RKO (cell line): Measurements from ENCODE around the gene EFS.
"Not testable (repeated sequence)": the region's sequence is repeated elsewhere in the genome, so short reads cannot be mapped to it uniquely, and the experiment has no call there.

Experiments
- DNase-seq: peaks from one replicate; pipeline ENCODE4 v3.0.0-alpha.2; 2016; ENCODE audit warnings: low spot score

Gene EFS

DNA sequence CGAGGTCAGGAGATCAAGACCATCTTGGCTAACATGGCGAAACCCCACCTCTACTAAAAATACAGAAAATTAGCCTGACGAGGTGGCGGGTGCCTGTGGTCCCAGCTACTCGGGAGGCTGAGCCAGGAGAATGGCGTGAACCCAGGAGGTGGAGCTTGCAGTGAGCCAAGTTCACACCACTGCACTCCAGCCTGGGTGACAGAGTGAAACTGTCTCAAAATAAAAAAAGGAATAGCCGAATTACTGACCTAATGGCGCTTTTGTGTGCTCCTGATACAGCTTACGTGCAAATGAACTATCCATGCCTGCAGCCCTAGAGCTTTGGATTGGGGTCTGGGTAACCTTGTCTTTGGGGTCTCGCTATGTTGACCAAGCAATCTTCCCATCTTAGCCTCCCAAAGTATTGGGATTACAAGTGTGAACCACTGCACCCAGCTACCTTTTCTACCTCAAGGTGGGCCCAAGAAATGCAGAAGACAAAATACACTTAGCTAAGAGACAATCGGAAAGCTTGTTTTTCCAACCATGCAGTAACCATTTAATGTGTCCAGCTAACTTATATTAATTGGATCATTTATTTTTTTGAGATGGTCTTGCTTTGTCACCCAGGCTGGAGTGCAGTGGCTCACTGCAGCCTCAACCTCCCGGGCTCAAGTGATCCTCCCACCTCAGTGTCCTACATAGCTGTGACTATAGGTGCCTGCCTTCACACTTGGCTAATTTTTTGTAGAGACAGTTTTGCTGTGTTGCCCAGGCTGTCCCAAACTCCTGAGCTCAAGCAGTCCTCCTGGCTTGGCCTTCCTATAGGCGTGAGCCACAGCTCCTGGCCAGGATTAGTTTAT is 38.3 kb downstream of the EFS start:
- no peak for DNase-seq

DNA sequence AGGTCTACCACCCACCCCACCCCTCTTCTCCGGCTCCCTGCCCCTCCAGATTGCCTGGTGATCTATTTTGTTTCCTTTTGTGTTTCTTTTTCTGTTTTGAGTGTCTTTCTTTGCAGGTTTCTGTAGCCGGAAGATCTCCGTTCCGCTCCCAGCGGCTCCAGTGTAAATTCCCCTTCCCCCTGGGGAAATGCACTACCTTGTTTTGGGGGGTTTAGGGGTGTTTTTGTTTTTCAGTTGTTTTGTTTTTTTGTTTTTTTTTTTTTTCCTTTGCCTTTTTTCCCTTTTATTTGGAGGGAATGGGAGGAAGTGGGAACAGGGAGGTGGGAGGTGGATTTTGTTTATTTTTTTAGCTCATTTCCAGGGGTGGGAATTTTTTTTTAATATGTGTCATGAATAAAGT is 39.2 kb downstream of the EFS start:
- DNase-seq, result not testable (repeated sequence)

DNA sequence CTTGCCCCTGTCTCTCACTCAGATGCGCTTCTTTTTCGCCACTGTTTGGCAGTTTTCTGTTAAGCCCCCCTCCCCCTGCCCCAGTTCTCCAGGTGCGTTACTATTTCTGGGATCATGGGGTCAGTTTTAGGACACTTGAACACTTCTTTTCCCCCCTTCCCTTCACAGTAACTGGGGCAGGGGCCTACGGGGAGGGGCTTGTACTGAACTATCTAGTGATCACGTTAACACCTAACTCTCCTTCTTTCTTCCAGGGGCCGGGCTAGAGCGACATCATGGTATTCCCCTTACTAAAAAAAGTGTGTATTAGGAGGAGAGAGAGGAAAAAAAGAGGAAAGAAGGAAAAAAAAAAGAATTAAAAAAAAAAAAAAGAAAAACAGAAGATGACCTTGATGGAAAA is 40.0 kb downstream of the EFS start:
- DNase-seq, result no peak

DNA sequence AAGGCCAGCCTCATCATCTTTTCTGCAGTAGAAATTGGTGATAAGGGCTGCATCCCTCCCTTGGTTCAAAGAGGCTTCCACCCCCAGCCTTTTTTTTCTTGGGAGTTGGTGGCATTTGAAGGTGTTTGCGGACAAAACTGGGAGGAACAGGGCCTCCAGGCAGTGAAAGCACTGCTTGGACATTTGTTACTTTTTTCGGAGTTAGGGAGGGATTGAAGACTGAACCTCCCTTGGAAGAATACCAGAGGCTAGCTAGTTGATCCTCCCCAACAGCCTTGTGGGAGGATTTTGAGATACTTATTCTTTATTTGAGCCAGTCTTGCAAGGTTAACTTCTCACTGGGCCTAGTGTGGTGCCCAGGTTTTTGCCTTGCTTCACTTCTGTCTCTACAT is 40.5 kb downstream of the EFS start:
- DNase-seq, result no peak

DNA sequence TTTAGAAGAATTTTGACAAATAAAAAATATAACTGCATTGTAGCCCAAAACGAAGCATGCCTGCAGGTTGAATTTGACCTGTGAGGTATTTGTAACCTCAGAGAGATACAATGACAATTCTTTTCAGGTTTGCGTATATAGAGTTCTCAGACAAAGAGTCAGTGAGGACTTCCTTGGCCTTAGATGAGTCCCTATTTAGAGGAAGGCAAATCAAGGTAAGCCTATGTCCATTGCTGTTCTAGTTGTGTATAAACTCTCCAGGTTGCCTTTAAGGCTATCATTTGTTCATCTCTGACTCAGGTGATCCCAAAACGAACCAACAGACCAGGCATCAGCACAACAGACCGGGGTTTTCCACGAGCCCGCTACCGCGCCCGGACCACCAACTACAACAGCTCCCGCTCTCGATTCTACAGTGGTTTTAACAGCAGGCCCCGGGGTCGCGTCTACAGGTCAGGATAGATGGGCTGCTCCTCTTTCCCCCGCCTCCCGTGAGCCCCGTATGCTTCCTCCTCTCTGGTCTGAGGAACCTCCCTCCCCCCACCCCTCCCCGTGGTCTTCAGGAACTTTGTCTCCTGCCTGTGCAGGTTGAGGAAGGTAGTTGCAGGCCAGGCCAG is 41.0 kb downstream of the EFS start:
- no peak for DNase-seq

DNA sequence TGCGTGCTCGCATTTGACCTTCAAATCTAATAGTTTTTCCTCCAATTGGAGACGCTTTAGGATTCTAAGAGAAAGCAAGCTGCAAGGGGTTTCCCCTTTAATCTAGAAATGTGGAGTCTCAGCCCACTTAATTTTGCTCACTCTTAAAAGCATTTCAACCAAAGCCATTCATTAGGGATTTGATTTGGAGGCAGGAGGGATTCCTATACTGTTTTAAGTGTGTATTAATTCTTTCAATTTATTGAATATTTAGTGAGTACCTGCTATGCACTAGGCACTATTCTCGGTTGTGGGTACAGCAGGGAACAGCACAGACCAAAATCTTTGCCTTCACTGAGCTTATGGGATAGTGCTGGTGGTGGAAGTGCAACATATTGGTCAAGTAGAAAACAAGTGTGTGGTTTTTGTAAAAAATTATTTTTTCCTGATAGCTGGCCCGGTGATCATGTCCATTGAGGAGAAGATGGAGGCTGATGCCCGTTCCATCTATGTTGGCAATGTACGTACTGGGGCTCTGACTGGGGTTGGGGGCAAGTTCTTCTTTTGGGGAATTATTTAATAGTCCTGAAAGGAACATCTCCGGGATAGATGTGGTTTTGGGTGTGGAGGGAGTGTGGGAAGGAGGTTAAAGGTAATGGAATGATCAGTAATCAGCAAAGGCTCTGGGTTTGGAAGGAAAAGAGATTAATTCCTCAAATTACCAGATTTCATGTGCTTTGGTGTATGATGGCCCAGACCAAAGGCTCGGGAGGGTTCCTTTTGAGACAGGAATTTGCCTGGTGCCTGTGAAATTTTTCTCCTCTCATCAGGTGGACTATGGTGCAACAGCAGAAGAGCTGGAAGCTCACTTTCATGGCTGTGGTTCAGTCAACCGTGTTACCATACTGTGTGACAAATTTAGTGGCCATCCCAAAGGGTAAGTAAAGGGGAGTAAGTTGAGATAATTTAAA is 42.1 kb downstream of the EFS start:
- DNase-seq, result no peak

DNA sequence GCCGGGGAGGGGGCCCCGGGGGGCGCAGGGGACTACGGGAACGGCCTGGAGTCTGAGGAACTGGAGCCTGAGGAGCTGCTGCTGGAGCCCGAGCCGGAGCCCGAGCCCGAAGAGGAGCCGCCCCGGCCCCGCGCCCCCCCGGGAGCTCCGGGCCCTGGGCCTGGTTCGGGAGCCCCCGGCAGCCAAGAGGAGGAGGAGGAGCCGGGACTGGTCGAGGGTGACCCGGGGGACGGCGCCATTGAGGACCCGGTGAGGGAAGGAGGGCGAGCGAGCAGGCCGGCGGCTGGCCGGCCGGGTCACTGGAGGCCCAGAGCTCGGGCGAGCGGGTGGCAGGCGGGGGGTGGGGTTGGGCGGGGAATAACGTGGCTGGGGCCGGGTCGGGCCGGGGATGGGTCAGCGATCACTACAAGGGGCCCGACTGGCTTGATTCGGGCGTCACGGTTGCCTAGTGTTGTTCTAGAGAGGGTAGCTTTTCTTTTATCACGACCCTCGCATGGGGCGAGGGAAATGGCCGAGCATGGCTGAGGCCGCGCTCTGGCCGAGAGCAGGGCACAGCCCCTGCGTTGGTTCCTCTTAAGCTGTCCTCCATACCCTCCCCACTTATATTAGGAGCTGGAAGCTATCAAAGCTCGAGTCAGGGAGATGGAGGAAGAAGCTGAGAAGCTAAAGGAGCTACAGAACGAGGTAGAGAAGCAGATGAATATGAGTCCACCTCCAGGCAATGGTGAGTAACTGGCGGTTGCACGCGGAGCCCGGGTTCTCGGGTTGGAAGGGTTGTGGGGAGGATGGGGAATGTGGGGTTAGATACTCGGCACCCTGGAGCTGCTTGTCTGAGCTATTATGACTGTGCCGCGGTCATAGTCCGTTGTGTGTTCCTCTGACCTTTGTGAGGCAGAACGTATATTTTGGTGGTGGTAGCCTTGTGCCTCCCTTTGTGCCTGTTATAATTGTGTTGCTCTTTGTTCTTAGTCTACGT is 43.1 kb downstream of the EFS start:
- DNase-seq, result peak; percentile 79

DNA sequence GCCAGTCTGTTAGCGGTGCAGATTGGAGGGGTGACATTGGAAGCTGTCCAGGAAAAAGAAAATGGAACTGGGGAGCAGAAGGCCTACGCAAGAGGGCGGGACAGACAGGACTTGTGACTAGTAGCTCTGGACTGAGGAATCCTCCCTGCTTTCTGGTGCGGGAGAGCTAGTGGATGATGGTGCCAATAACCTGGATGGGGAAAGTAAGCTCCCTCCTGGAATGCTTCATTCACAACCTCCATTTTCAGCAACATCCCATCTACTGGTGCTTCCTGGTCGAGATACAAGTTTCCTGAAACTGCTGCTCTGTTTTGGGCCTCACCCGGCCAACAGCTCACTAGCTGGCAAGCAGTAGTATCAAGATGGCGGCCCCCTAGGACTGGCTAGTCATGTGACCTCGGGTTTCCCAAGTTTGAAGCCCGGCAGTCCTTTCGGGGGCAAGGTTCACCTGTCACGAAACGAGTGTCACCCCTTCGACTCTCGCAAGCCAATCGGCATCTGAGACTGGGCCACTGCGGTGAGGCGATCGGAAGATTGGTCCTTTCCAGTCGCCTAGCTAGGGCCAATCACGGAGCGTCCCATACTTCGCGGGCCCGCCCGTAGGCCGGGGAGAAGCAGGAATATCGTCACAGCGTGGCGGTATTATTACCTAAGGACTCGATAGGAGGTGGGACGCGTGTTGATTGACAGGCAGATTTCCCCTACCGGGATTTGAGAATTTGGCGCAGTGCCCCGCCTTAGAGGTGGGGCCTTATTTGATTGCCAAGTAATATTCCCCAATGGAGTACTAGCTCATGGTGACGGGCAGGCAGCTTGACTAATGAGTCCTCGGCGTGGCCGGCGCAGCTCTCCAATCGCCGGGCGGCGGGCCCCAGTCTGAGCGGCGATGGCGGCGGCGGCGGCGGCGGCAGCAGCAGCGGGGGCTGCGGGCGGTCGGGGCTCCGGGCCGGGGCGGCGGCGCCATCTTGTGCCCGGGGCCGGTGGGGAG is 44.1 kb downstream of the EFS start, which contains the start of gene PABPN1:
Gene PABPN1 (plus strand): TSS at position 874 of the 988 bp plus-strand sequence. CDS start 13 bp downstream, at position 887.
- peak; percentile 100 for DNase-seq

DNA sequence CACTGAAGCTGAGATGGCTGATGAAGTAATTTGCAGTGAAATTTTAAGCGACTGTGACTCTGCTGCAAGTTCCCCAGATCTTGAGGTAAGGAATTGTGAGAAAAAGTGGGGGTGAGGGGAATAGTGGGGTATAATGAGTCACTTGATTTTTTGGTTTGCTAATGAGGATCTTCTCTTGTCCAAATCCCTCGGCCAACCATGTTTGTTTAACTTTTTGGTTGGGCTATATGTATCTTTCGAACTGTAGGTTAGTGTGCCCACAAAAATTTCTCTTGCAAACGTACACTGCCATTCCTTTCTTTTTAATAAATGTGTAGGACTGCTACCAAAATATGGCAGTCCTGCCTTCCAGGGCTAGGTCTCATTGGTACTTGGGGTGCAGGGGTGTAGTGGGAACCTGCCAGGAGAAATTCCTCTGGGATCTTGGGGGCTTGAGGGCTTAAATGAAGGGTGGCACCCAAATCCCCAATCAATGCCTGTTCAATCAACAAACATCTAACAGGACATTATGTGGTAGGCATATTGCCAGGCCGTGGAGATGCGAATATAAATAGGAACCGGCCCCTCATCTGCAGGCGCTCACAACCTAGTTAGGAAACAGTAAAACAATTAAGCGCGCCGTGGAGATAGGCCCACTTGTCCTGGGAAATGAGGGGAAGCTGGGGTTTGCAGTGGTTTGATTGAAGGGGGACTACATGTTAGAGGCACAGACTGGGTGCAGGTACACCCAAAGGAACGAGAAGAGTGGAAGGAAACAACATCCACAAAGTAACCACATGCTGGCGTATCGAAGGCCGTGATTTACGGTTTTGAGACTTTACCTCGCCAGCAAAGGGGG is 45.0 kb downstream of the EFS start:
- no peak for DNase-seq

DNA sequence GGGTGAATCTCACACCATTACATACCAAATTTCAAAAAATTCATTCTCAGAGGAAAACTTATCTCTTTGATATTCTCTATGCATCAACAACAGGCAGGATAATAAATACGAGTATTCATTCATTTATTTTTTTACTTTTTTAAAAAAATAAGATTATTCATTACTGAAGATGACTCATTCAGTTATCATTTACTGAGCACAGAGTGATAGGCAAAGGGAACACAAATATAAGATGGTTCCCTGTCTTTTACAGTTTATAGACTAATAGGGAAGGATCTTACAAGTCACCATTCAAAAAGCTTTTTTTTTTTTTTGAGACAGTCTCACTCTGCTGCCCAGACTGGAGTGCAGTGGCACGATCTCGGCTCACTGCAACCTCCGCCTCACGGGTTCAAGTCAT is 48.7 kb downstream of the EFS start:
- DNase-seq, result no peak

DNA sequence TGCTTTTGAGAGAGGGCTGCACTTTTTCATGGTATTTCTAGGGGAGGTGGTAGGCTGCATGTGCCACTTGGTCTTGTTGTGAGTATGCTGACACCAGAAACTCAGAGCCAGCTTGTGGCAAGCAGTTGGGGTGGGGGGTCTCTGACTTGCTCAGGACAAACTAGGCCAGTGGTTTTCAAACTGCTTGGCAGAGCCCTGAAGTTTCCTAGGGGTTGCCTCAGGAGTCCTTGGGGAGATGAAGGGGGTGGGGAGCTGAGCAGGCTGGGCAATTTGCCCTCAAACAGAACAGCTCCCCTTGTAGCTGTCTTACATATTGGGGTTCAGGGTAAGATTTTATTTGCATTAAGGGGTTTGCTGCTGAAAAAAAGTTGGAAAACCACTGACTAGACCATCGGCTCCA is 54.4 kb downstream of the EFS start:
- DNase-seq, result no peak

DNA sequence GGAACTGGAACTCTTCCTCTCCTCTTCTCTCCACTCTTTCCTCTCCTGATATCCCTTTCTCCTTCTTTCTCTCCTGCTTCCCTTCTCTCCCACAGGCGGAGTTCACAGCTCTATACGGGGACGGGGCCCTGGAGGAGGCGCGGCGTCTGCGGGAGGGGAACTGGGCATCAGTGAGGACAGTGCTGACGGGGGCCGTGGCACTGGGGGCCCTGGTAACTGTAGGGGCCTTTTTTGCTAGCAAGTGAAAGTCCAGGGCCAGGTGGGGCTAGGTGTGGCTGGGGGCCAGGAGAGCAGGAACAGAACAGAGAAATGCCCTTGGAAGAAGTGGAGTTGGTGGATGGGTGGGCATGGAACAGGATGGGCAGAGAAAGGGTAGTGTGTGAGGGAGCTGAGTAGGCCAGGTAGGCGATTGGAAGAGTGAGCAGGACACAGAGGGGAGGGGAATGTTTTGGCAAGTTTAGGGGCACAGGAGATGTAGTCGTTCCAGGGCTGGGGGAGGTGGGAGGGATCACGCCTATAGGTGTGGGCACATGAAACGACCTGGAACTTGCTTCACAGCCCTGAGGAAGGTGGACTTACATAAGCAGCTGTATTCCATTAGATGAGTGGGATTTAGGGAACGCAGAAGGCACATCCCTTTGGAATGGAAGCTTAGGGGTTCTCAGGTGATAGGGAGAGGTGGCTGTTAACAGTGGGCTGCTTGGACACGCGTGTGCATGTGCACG is 56.1 kb downstream of the EFS start:
- no peak for DNase-seq

DNA sequence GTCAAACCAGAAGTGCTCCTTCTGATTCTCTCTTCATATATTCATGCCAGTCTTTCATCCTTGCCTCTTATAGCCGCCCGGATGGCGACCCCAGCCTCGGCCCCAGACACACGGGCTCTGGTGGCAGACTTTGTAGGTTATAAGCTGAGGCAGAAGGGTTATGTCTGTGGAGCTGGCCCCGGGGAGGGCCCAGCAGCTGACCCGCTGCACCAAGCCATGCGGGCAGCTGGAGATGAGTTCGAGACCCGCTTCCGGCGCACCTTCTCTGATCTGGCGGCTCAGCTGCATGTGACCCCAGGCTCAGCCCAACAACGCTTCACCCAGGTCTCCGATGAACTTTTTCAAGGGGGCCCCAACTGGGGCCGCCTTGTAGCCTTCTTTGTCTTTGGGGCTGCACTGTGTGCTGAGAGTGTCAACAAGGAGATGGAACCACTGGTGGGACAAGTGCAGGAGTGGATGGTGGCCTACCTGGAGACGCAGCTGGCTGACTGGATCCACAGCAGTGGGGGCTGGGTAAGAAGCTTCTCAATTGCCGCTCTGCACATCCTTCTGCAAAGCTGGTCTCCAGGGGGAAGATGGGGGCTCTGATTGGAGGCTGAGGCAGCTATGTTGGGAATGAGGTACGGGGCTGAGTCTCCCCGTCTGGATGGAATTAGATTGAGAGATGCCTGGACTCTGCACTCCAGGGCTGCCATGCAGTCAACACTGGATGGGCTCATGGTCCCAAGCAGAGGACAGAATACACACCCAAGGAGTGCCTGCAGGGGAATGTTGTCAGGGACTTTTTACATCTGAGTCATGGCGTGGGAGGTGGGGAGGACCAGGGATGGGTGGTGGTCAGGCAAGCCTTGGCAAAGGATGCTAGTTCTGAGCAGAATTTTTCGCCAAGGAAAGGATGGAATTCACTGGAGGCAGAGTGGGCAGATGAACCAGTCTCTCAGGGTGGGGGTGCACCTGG is 57.0 kb downstream of the EFS start:
- no peak for DNase-seq

DNA sequence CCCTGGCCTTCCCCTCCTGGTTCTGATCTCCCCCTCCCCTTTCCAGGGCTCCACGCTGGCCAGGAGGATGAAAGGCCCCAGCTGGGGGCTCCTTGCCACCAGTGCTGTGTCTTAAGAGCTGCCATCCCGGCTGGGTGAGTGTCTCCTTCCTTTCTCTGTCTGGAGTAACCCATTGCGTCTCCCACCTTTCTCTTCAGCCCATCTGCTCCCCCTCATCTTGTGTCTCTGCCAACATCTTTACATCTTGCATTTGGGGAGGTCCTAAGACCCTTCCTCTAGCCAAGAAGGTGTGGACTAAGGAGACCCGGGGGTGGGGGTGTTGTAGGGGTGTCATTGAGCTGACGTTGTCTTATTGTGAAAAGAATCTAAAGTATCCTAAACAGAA is 57.8 kb downstream of the EFS start:
- no peak for DNase-seq

DNA sequence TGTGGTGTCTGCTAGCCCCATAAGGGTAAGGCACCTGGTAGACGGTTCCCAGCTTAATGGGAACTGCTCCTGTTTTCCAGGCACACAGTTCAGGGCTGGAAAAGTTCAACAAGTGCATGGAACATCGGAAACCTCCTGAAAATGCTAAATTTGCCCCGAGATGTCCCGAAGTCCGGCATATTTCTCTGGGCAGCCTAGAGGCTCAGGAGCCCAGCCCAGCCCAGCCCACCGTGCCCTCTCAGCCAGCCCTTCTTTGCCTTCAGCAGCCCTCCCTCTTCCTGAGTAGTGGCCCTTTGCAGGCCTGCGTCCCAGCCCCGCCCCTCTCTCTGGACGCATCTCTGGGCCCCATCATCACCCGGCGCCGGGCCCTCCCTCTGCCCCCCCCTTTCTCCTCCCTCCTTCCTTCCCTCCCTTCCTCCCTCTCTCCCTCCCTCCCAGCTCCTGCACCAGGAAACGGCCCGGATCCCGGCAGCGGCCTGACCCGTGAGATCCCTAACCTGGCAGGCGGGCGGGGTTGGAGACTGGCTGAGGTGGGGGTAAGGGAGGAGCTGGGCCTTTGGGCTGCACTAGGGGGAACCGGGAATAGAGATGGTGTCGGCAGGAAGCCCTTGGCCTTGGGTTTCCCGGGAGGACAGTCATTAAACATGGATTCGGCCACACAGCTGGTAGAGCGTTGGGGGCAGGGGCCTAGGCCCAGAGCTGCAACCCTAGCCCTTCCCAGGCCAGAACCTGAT is 58.4 kb downstream of the EFS start, which contains the start of gene BCL2L2:
Gene BCL2L2 (plus strand): TSS at position 422 of the 734 bp plus-strand sequence. CDS start 935 bp downstream, outside the sequence.
- peak; percentile 89 for DNase-seq
